Measurements from ENCODE around the gene BPIFB2.

BPIFB2 gene

GRCh38 chr20:33023439-33024242 lies 16.1 kb downstream of the BPIFB2 start:
- DNase-seq, result no peak

- no peak for DNase-seq
Observed at GRCh38 chr20:33024243-33024560, 16.7 kb downstream of the BPIFB2 start.

- DNase-seq, result no peak
Observed at GRCh38 chr20:33024609-33025317, 17.3 kb downstream of the BPIFB2 start.

GRCh38 chr20:33025318-33025876 lies 17.9 kb downstream of the BPIFB2 start:
- DNase-seq, result no peak

GRCh38 chr20:33026072-33026778 lies 18.7 kb downstream of the BPIFB2 start:
- no peak for DNase-seq

GRCh38 chr20:33026779-33027759 lies 19.6 kb downstream of the BPIFB2 start:
- DNase-seq, result no peak

- no peak for DNase-seq
Observed at GRCh38 chr20:33027769-33028751, 20.6 kb downstream of the BPIFB2 start.

- no peak for DNase-seq
Observed at GRCh38 chr20:33028875-33029274, 21.4 kb downstream of the BPIFB2 start.

- DNase-seq, result no peak
Observed at GRCh38 chr20:33030076-33030475, 22.6 kb downstream of the BPIFB2 start.

GRCh38 chr20:33030569-33030968 lies 23.1 kb downstream of the BPIFB2 start:
- no peak for DNase-seq

- no peak for DNase-seq
Observed at GRCh38 chr20:33031531-33031930, 24.0 kb downstream of the BPIFB2 start, which contains the start of gene BPIFB6. TSS of gene BPIFB6 (plus strand) at chr20:33031648. CDS start at chr20:33031648, 0 bp downstream.

GRCh38 chr20:33032555-33032954 lies 25.1 kb downstream of the BPIFB2 start:
- DNase-seq, result no peak

GRCh38 chr20:33033381-33033780 lies 25.9 kb downstream of the BPIFB2 start:
- DNase-seq, result no peak

- DNase-seq, result no peak
Observed at GRCh38 chr20:33034115-33034514, 26.6 kb downstream of the BPIFB2 start.

GRCh38 chr20:33034901-33035492 lies 27.5 kb downstream of the BPIFB2 start:
- no peak for DNase-seq

- no peak for DNase-seq
Observed at GRCh38 chr20:33037456-33037855, 30.0 kb downstream of the BPIFB2 start.

GRCh38 chr20:33038243-33038642 lies 30.7 kb downstream of the BPIFB2 start:
- no peak for DNase-seq

- DNase-seq, result no peak
Observed at GRCh38 chr20:33042430-33042829, 34.9 kb downstream of the BPIFB2 start.

- no peak for DNase-seq
Observed at GRCh38 chr20:33042983-33043730, 35.7 kb downstream of the BPIFB2 start.

- no peak for DNase-seq
Observed at GRCh38 chr20:33043731-33044181, 36.3 kb downstream of the BPIFB2 start.
